Glutamatergic neuron (in vitro differentiated cells): ENCODE data around the gene KCNH6. TPM values are rescaled to one million over a fixed set of nuclear protein-coding genes. Genes with fewer than 3 reads are reported as not detected.

Experiments used
- DNase-seq: peaks from one replicate; pipeline ENCODE4 v3.0.0; 2022
- H3K27ac Mint-ChIP-seq: one replicate; pipeline ENCODE4 v1.8.0; 2020; ENCODE audit warnings: mild to moderate bottlenecking, mixed read lengths, inconsistent platforms; ENCODE audit not compliant: unreplicated experiment
- H3K27me3 Mint-ChIP-seq: one replicate; pipeline ENCODE4 v1.8.0; 2020; ENCODE audit warnings: mild to moderate bottlenecking, moderate library complexity, mixed read lengths, inconsistent platforms; ENCODE audit not compliant: unreplicated experiment
- H3K36me3 Mint-ChIP-seq: one replicate; pipeline ENCODE4 v1.8.0; 2020; ENCODE audit warnings: mild to moderate bottlenecking, mixed read lengths, inconsistent platforms; ENCODE audit not compliant: unreplicated experiment
- H3K4me1 Mint-ChIP-seq: one replicate; pipeline ENCODE4 v1.8.0; 2020; ENCODE audit warnings: mild to moderate bottlenecking, low read depth, mixed read lengths, inconsistent platforms; ENCODE audit not compliant: unreplicated experiment
- H3K4me3 Mint-ChIP-seq: one replicate; pipeline ENCODE4 v1.8.0; 2020; ENCODE audit warnings: mild to moderate bottlenecking, mixed read lengths, inconsistent platforms; ENCODE audit not compliant: unreplicated experiment
- H3K9me3 Mint-ChIP-seq: one replicate; pipeline ENCODE4 v1.8.0; 2020; ENCODE audit warnings: mild to moderate bottlenecking, moderate library complexity, mixed read lengths, inconsistent platforms; ENCODE audit not compliant: unreplicated experiment
- total RNA-seq: library from RNA; stranded (reverse); fragmentation: NEBNext Ultra II Directional; extraction: Animal tissue kit (Norgen Biotek cat#: 25700); gene quantifications from one replicate; pipeline ENCODE4 v1.2.1, GENCODE V29; 2021; ENCODE audit not compliant: unreplicated experiment
- TF ChIP-seq, protein P1 (sequence below): fragments of 200-600 bp; sonication (generic); IDR thresholded peaks from one replicate; pipeline ENCODE4 v1.5.0; 2021; ENCODE audit not compliant: partially characterized antibody, unreplicated experiment

Gene KCNH6
- total RNA-seq, 1 donor from 2014 or later, result 4.1 TPM

DNA sequence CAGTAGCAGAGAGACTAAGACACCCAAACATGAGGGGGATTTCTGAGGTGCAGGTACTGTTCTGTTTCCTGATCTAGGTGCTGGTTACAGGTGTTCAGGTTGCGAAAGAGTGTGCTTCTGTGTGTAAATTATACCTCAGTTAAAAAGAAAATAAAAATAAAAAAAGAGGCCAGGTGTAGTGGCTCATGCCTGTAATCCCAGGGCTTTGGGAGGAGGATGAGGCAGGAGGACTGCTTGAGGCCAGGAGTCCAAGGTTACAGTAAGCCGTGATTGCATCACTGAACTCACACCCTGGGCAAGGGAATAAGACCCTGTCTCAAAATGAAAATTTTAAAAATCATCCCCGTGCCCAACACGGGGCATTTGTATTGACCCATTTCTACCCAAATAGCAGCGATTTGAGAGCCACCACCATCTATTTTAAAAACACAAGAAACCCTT, 23.9 kb downstream of the KCNH6 start:
- Mint-ChIP-seq H3K9me3 (peaks cover 3% of the 10 kb centered on the region), H3K4me1 (peaks cover 7% of the 10 kb centered on the region), H3K4me3 (no peak overlapping the region), H3K27me3 (peaks cover 6% of the 10 kb centered on the region), H3K27ac (no peak overlapping the region), H3K36me3 (no peaks in the 10 kb centered on the region)
- DNase-seq, result no peak
- TF ChIP-seq, protein P1, sequence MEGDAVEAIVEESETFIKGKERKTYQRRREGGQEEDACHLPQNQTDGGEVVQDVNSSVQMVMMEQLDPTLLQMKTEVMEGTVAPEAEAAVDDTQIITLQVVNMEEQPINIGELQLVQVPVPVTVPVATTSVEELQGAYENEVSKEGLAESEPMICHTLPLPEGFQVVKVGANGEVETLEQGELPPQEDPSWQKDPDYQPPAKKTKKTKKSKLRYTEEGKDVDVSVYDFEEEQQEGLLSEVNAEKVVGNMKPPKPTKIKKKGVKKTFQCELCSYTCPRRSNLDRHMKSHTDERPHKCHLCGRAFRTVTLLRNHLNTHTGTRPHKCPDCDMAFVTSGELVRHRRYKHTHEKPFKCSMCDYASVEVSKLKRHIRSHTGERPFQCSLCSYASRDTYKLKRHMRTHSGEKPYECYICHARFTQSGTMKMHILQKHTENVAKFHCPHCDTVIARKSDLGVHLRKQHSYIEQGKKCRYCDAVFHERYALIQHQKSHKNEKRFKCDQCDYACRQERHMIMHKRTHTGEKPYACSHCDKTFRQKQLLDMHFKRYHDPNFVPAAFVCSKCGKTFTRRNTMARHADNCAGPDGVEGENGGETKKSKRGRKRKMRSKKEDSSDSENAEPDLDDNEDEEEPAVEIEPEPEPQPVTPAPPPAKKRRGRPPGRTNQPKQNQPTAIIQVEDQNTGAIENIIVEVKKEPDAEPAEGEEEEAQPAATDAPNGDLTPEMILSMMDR, result no peak

DNA sequence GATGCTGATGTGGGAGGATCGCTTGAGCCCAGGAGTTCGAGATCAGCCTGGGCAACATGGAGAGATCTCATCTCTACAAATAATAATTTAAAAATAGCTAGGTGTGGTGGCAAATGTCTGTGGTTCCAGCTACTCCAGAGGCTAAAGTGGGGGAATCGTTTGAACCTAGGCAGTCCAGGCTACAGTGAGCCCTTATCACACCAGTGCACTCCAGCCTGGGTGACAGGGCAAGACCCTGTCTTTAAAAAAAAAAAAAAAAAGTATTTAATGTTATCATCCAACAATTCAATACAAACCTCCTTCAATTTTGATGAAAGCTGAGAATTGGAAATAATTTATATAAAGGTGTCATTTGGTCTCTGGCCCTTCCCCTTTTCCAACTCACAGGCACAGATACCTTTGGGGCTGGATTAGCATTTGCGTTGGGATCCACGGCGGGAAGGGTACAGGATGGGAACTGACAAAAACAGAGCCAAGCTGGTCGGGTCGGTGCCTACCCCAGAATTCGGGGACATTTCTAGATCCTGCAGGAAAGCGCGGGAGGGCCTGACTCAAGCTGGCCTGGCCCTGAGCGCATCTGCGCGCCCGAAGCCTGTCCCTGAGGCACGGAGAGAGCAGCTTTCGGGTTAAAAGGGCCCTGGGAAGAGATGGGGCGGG, 26.3 kb downstream of the KCNH6 start:
- TF ChIP-seq, protein P1, result no peak
- DNase-seq, result no peak
- H3K4me3 Mint-ChIP-seq, result peak overlapping the region; percentile 93
- peaks cover 16% of the 10 kb centered on the region for H3K4me1 Mint-ChIP-seq
- peaks cover 3% of the 10 kb centered on the region for H3K9me3 Mint-ChIP-seq
- no peaks in the 10 kb centered on the region for H3K36me3 Mint-ChIP-seq
- H3K27ac Mint-ChIP-seq, result peak overlapping the region; percentile 94
- H3K27me3 Mint-ChIP-seq, result peaks cover 4% of the 10 kb centered on the region

DNA sequence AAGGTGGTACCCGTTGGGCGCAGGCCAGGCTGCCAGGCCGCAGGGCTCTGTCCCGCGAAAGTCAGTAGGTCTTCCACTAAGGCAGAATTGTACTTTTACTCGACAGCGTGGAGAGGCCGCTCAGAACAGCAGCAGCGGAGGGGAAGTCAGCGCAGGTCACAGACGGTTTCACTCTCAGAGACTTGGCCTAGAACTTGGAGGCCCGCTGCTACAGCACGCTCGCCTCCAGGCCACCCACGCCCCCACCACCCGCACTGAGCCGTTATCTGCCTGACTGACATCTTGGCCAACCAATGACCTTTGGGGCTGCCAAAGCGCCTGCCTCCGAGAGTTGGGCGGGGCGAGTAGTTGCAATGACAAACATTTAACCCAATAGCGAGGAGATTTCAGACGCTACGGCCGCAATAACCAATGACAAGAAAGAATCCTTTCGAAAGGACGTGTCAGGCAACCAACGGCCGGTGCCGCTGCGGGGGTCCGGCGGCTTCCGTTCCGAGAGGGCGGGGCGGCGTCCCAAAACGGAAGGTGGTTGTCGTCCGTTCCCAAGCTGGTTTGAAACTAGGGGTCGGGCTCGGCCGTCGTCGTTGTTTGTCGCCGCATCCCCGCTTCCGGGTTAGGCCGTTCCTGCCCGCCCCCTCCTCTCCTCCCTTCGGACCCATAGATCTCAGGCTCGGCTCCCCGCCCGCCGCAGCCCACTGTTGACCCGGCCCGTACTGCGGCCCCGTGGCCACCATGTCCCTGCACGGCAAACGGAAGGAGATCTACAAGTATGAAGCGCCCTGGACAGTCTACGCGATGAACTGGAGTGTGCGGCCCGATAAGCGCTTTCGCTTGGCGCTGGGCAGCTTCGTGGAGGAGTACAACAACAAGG, 27.0 kb downstream of the KCNH6 start, which contains the start of gene DCAF7:
TSS of gene DCAF7 (plus strand) at position 532 of the 871 bp plus-strand sequence. CDS start at position 733, 201 bp downstream.
- Mint-ChIP-seq H3K27me3 (peaks cover 4% of the 10 kb centered on the region), H3K9me3 (peaks cover 1% of the 10 kb centered on the region), H3K27ac (peak within 1 kb of the TSS; percentile 94), H3K4me1 (peaks cover 22% of the 10 kb centered on the region), H3K4me3 (peak within 1 kb of the TSS; percentile 93), H3K36me3 (no peaks in the 10 kb centered on the region)
- DNase-seq, result peak; percentile 99
- TF ChIP-seq, protein P1, result no peak

DNA sequence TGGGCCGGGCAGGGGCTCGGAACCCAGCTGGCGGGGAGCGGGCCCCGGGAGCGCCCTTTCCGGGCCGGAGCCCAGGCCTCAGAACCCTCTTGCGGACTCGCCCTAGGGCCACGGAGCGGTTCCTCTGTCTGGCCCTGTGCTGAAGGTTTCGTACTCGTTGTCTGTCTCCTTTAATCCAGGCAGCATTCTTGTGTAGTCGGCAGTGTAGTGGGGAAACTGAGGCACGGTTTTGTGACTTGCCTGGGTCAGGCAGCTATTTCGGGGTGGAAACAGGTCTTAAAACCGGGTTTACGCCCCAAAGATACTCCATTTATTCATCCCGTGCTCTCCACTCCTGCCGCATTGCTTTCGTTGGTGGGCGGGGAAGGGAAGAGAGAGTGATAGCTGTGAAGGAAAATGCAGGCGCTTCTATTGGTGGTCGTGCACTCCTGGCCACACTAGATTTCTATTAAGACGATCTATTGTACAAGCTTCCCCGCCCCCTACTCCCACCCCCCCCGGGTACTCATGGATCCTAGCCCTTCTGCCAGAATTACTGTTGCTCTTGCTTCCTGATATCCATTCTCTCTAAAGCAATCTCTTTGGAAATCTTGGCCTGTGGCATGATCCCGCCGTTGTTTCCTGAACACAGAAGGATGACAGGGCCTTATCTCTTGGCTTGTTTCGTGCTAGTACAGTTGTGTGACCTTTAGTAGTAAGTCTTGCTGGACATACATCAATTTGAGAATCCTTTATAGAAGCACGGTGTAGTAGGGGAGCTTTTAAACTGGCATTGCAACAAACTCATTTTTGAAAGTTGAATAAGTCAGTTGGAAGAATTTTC, 27.9 kb downstream of the KCNH6 start:
- peaks cover 1% of the 10 kb centered on the region for H3K9me3 Mint-ChIP-seq
- no peak for DNase-seq
- H3K36me3 Mint-ChIP-seq, result no peaks in the 10 kb centered on the region
- peak overlapping the region; percentile 94 for H3K27ac Mint-ChIP-seq
- H3K4me3 Mint-ChIP-seq, result peak overlapping the region; percentile 93
- H3K27me3 Mint-ChIP-seq, result peaks cover 4% of the 10 kb centered on the region
- TF ChIP-seq, protein P1, result no peak
- peaks cover 24% of the 10 kb centered on the region for H3K4me1 Mint-ChIP-seq
